GM21515 (cell line): ENCODE data around the gene CBY3.
"Not testable (repeated sequence)": the region's sequence is repeated elsewhere in the genome, so short reads cannot be mapped to it uniquely, and the experiment has no call there.

Source experiments
- ATAC-seq: cut with Tn5 transposase; IDR thresholded peaks from one replicate; pipeline ENCODE4 v1.9.1; 2021; ENCODE audit not compliant: unreplicated experiment

Gene CBY3

GRCh38 chr5:179678223-179679013, 2.4 kb downstream of the CBY3 start:
- peak; percentile 84 for ATAC-seq

DNA sequence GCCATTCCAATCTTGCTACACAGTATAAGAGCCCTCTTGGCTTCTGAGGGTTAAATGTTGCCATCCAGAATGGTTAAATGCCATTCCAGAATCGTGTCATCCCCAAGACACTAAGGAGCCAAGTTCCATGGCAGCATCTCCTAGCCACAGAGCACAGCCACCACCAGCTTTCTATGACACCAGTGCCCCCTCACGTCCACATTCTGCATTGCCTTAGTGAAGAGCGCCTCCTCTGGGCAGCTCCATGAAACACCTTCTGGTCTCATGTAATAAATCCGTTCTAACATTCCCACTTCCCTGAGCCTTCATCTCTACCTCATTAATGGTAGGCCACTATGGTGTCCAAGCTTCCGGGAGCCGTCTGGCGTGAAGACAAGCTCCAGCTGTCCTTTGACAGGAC, 12.4 kb downstream of the CBY3 start:
- ATAC-seq: no peak

DNA sequence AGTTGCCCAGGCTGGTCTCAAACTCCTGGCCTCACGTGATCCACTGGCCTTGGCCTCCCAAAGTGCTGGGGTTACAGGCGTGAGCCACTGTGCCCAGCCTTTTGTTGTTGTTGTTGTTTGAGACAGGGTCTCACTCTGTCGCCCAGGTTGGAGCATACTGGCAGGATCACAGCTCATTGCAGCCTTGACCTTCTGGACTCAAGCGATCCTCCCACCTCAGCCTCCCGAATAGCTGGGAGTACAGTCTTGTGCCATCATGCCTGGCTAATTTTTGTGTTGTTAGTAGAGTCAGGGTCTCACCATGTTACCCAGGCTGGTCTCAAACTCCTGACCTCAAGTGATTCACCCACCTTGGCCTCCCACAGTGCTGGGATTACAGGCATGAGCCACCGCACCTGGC, 19.2 kb downstream of the CBY3 start:
- ATAC-seq: not testable (repeated sequence)

DNA sequence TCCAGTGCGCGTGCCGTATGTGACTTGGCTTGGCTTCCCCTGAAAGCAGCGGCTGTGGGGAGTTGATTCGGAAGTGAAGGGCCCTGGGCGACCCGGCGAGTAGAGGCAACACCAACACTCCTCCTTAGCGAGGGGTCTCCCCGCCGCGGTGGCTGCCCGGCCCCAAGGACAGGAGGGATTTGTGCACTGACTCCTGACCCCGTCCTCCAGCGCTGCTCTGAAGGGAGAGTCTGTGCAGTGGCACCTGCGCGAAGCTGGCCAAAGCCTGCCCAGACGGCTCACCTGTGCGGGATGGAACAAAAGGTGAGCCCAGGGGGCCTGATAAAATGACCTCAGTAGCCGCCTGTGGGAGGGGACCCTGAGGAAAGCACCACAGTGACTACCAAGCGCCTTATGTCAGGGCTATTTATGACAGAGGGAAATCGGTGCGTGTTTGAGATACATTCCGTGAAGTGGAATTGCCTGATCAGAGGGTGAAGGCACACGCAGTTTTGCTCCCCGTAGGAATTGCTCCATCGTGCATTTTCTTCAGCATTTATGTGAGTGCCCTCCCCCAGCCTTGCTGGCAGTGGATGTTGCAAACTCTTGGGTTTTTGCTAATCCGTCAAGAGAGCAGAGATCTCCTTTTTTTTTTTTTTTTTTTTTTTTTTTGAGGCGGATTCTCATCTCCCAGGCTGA, 22.5 kb downstream of the CBY3 start:
- peak; percentile 52 for ATAC-seq

DNA sequence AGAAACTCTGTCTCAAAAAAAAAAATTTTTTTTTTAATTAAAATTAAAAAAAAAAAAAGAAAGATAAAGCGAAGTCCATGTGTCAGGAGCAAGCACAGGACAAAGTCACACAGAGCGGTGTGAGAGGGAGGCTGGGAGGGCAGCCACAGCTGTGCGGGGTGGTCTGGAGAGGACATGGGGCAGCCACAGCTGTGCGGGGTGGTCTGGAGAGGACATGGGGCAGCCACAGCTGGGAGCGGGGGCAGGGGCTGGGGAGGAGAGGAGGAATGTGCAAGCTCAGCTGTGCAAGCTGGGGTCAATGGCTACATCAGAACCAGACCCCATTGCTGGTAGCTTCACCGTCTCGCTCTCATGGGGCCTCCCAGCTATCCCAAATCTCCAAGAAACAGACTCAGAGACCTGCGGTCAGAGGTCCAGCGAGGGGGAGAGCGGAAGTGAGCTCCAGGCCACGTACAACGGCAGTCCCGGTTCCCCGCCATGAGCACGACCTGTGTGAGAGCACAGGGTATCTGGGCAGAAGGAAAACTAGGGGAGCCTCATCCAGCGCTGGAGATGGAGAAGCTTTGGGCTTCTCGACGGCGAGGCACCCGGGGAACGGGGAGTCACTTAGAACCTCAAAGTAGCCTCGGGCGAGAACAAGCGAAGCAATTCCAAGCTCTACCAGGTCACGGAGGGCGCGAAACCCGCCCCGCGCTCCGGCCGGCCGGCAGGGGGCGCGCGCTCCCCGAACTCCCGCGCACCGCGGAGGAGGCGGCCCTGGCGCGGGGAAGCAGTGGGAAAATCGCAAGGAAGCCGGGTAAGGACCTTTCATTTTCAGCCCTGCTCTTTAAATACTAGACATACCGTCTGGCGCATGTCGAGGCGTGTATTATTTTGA, 23.3 kb downstream of the CBY3 start:
- ATAC-seq: peak; percentile 91

GRCh38 chr5:179653135-179653534, 27.7 kb downstream of the CBY3 start:
- ATAC-seq: not testable (repeated sequence)

- not testable (repeated sequence) for ATAC-seq
Measured at GRCh38 chr5:179650245-179650644, 30.6 kb downstream of the CBY3 start.

- ATAC-seq: not testable (repeated sequence)
Measured at GRCh38 chr5:179649166-179649703, 31.6 kb downstream of the CBY3 start.

DNA sequence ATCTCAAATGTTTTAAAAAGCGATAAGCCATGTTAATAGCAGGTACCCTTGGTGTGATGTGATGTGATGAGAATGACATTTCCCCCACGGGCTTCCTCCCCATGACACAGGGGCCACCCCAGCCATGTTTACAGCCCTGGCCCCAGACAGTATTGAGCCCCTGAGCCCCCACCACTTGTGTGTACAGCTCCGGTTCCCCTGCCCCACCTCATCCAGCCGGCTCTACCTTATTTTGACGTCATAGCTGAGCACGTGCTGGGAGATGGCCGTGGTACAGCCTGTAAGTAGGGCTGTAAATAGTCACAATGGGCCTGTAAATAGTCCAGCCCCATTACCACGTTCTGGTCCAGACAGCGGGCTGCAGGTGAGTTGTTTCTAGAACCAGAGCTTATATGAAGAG, 32.4 kb downstream of the CBY3 start:
- ATAC-seq: no peak

DNA sequence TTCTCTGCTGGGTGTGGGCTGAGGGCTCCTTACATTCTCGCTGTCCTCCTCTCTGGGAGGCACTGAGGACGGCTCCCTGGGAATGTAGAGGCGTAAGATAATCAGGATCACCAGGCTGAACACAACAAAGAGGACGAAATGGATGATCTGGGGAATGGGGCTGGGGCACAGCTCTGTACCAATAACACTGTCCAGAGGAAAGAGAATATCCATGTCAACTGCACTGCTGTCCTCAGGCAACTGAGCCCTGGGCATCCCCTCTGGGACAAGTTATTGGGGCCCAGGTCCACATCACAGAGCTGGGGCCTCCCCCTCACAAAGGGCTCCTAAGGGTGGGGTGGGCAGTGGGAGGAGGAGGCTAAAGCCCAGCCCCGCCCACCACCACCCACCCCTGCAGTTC, 36.1 kb downstream of the CBY3 start:
- not testable (repeated sequence) for ATAC-seq

GRCh38 chr5:179643141-179643920, 37.5 kb downstream of the CBY3 start:
- not testable (repeated sequence) for ATAC-seq

GRCh38 chr5:179642626-179643025, 38.2 kb downstream of the CBY3 start:
- not testable (repeated sequence) for ATAC-seq

DNA sequence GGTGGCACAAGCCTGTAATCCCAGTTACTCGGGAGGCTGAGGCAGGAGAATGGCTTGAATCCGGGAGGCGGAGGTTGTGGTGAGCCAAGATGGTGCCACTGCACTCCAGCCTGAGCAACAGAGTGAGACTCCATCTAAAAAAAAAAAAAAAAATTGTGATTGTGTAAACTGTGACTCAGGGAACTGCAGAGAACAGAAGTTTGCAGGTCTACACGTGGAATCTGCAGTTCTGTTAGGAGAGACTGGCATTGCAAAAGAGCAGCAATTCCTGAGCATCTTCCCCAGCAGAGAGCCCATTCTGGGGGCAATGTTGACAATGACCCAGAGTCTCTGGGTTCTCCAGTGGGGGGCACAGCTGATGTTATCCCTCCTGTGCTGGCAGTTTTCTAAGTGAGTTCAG, 39.1 kb downstream of the CBY3 start:
- ATAC-seq: not testable (repeated sequence)

DNA sequence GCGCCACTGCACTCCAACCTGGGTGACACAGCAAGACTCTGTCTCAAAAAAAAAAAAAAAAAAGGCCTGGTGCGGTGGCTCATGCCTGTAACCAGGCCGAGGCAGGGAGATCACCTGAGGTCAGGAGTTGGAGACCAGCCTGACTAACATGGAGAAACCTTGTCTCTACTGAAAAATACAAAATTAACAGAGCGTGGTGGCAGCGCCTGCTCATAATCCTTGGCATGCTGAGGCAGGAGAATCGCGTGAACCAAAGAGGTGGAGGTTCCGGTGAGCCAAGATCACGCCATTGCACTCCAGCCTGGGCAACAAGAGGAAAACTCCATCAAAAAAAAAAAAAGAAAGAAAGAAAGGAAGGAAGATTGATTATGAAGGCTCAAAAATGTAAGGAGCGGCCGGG, 41.5 kb downstream of the CBY3 start:
- ATAC-seq: not testable (repeated sequence)

GRCh38 chr5:179634370-179635172, 46.3 kb downstream of the CBY3 start:
- ATAC-seq: peak; percentile 87

DNA sequence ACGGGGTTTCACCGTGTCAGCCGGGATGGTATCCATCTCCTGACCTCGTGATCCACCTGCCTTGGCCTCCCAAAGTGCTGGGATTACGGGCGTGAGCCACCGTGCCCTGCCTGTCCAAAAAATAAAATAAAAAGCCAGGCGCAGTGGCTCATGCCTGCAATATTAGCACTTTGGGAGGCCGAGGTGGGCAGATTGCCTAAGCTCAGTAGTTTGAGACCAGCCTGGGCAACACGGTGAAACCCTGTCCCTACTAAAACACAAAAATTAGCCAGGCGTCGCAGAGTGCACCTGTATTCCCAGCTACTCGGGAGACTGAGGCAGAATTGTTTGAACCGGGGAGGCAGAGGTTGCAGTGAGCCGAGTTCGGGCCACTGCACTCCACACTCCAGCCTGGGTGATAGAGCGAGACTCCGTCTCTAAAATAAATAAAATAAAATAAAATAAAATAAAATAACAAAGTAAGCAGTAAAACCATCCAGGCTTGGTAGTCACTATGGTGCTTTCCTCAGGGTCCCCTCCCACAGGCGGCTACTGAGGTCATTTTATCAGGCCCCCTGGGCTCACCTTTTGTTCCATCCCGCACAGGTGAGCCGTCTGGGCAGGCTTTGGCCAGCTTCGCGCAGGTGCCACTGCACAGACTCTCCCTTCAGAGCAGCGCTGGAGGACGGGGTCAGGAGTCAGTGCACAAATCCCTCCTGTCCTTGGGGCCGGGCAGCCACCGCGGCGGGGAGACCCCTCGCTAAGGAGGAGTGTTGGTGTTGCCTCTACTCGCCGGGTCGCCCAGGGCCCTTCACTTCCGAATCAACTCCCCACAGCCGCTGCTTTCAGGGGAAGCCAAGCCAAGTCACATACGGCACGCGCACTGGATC, 47.1 kb downstream of the CBY3 start:
- peak; percentile 52 for ATAC-seq
